Hepatocyte (in vitro differentiated cells): Measurements from ENCODE around the gene THY1.

Experiments
- CTCF ChIP-seq: fragments of 200-600 bp; sonication (generic); IDR thresholded peaks from 2 replicates; pipeline ENCODE4 v1.5.1; 2016; ENCODE audit warnings: antibody characterized with exemption, mild to moderate bottlenecking; ENCODE audit not compliant: poor library complexity
- EZH2 ChIP-seq: fragments of 200-600 bp; sonication (generic); IDR thresholded peaks from 2 replicates; pipeline ENCODE4 v1.6.1; 2016; ENCODE audit warnings: antibody characterized with exemption, mild to moderate bottlenecking, borderline replicate concordance
- EZH2phosphoT487 ChIP-seq: fragments of 200-600 bp; sonication (generic); IDR thresholded peaks from one replicate; pipeline ENCODE4 v1.6.1; 2018; ENCODE audit warnings: antibody characterized with exemption, mild to moderate bottlenecking, low read depth, moderate library complexity; ENCODE audit not compliant: unreplicated experiment, severe bottlenecking

GRCh38 chr11:119422809-119423508 is at the start of gene THY1:
- TF ChIP-seq CTCF (no peak), EZH2 (no peak), EZH2phosphoT487 (no peak)
